Measurements from ENCODE around the gene ARHGEF2. TPM values are rescaled to one million over a fixed set of nuclear protein-coding genes. Genes with fewer than 3 reads are reported as not detected.
A peak's percentile ranks its signal among the peaks of the same experiment; 100 is the strongest.

ARHGEF2 gene
- total and polyA plus RNA-seq, 10 of the 15 experiments (the other 5 are each of a cell fraction or from before 2014, with no cell fraction given): 8.1 to 113 (median 69.9) TPM

DNA sequence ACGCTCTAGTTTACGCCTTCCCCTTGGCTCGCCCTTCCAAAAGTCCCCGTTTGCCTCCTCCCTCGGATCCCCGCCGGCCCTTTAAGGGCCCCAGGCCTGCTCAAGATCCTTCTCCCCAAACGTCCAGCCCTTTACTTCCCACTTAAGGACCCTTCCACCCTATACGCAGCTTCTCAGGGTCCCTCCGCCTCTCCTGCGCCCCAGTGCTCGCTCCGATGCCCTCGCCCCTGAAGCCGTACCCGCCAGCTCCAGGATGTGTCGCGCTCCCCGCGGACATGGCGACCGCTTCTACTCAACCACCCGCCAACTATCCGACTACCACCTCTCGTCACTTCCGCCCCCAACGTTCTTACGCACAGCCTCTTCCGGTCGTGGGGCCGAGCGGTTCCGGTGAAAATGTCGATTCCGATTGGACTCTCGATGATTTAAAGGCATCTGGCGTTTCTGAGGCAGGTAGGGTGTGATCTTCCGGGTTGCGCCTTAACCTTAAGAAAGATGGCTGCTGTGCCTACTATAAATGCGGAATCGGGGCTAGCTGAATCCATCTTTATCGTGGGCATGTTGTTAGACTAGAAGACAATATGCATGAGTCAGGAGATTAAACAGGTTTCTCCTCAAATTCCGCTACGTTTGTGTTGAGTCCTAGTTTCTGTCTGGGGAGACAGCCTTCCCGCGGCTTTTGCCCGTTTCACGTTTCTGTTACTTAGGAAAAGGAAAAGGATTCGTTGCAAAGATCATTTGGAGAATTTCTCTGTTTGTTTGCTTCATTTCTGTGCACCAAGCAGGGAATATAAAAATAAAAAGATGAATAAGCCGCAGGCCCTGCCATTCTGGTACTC, 44.0 kb downstream of the ARHGEF2 start, which contains the start of gene KHDC4:
KHDC4 (minus strand) TSS at position 317 of the 839 bp plus-strand sequence; CDS start at position 277, 40 bp downstream.
- ChIA-PET POLR2A (interaction anchor here (0.5 to 4.2 kb wide), 16 partner anchors 10 to 260 kb away, joined by 3 to 78 read pairs (median 5); partner anchors contain the start of genes ARHGEF2, GON4L, RIT1 and SYT11), SMC1A (ENCODE audit: uncharacterized antibody, unreplicated experiment) (interaction anchor here (0.6 to 6.0 kb wide), 17 partner anchors 11 to 131 kb away, joined by 3 to 51 read pairs (median 5); partner anchors contain the start of genes GON4L and SYT11), RAD21 (ENCODE audit: unreplicated experiment) (interaction anchor here (0.6 to 6.4 kb wide), 12 partner anchors 8 to 131 kb away, joined by 3 to 49 read pairs (median 4); partner anchors contain the start of genes ARHGEF2 and SYT11), CTCF (interaction anchor here (0.6 to 6.4 kb wide), 14 partner anchors 10 to 683 kb away, joined by 3 to 84 read pairs (median 4); partner anchors contain the start of genes SSR2 and SYT11)
- Histone ChIP-seq H3K27me3 (replicated peaks in 1 of 2; ENCODE audit: control insufficient read depth in 2 of 2, insufficient read depth in 2 of 2, low read length in 1 of 2) (no peaks in the 10 kb centered on the region), H3K27ac (ENCODE audit: control insufficient read depth, insufficient read depth) (peak within 1 kb of the TSS; percentile 87), H3K79me2 (ENCODE audit: control insufficient read depth, insufficient read depth, low read length) (peaks cover 51% of the 10 kb centered on the region), H4K20me1 (ENCODE audit: control insufficient read depth, insufficient read depth) (peaks cover 5% of the 10 kb centered on the region; the same call in 1 of the 2 replicates), H3K4me1 (ENCODE audit: control insufficient read depth, insufficient read depth, low read length) (peaks cover 13% of the 10 kb centered on the region), H2AFZ (ENCODE audit: control insufficient read depth, low read depth, low read length) (peak within 1 kb of the TSS; percentile 80), H3K4me3 (peak within 1 kb of the TSS; percentile 99), H3K36me3 (ENCODE audit: control insufficient read depth in 2 of 2, insufficient read depth in 2 of 2, low read length in 1 of 2) (peaks cover 2 to 19% of the 10 kb centered on the region in 2 experiments), H3K9ac (ENCODE audit: control insufficient read depth, insufficient read depth, low read length) (peak within 1 kb of the TSS; percentile 89), H3K4me2 (ENCODE audit: control insufficient read depth, insufficient read depth) (peak within 1 kb of the TSS; percentile 96), H3K9me3 (replicated peaks; ENCODE audit: control insufficient read depth, insufficient read depth, low read length) (no peaks in the 10 kb centered on the region)
- FAIRE-seq (peak; percentile 99), ATAC-seq (peak; percentile 92), DNase-seq (ENCODE audit: low read depth, low spot score) (peak; percentile 99)
- in situ Hi-C loops (cut with MboI): loop anchor here (5.0 kb wide), 1 partner anchor 133 kb away; no protein-coding TSS in a partner anchor
- intact Hi-C loops (cut with micrococcal nuclease; ENCODE audit: unreplicated experiment): loop anchor here (2.0 kb wide), 2 partner anchors 78 kb away; partner anchors contain the start of gene GON4L
- no TSS peak for BruUV-seq (replicated peaks)
- WGBS (ENCODE audit: insufficient coverage, insufficient replicate concordance, low lambda C conversion rate, missing lambda C conversion rate): under 1% methylated on average over 49 of the region's 50 CpGs
- TF ChIP-seq NR2C1 (IDR thresholded peaks at IDR 0.05) (peak; percentile 99), ZNF274 (IDR thresholded peaks at IDR 0.05; ENCODE audit: insufficient read depth, insufficient read length) (no peak), SIN3A (IDR thresholded peaks at IDR 0.05; ENCODE audit: low read depth, low read length) (peak; percentile 33; the same call in 1 of the 2 replicates), HDAC6 (IDR thresholded peaks at IDR 0.05; ENCODE audit: unreplicated experiment) (no peak), ATF7 (IDR thresholded peaks at IDR 0.05; ENCODE audit: low read depth) (peak; percentile 76), RAD21 (IDR thresholded peaks at IDR 0.05; ENCODE audit: insufficient read depth, low read depth, low read length) (0 out of 2 replicates have a peak, but pooled peaks have one; percentile 8), HDAC2 (IDR thresholded peaks at IDR 0.05) (no peak), ZNF622 (IDR thresholded peaks at IDR 0.05) (no peak), KDM1A (IDR thresholded peaks at IDR 0.05; ENCODE audit: borderline replicate concordance) (no peak), ZNF217 (IDR thresholded peaks at IDR 0.05) (no peak), BHLHE40 (IDR thresholded peaks at IDR 0.05; ENCODE audit: borderline replicate concordance in 1 of 2, low read depth in 2 of 2, low read length in 1 of 2) (no peak; a peak in 1 of 4 replicates), SMC3 (IDR thresholded peaks at IDR 0.05; ENCODE audit: borderline replicate concordance, low read length) (no peak), IKZF1 (conservative IDR thresholded peaks at IDR 0.05) (peak; percentile 89), YBX1 (IDR thresholded peaks at IDR 0.05) (no peak), PAX5 (IDR thresholded peaks at IDR 0.05; ENCODE audit: borderline replicate concordance, low read depth, low read length) (peak; percentile 69; the same call in 1 of the 2 replicates), STAT1 (conservative IDR thresholded peaks at IDR 0.05) (no peak), TCF7 (IDR thresholded peaks at IDR 0.05; ENCODE audit: borderline replicate concordance) (no peak), IRF4 (IDR thresholded peaks at IDR 0.05; ENCODE audit: low read depth, low read length) (no peak), KAT2A (conservative IDR thresholded peaks at IDR 0.05; ENCODE audit: control insufficient read depth, low read depth, low read length) (no peak), ZNF207 (IDR thresholded peaks at IDR 0.05; ENCODE audit: borderline replicate concordance) (0 out of 2 replicates have a peak, but pooled peaks have one; percentile 46)
- TF ChIP-seq, protein P1, sequence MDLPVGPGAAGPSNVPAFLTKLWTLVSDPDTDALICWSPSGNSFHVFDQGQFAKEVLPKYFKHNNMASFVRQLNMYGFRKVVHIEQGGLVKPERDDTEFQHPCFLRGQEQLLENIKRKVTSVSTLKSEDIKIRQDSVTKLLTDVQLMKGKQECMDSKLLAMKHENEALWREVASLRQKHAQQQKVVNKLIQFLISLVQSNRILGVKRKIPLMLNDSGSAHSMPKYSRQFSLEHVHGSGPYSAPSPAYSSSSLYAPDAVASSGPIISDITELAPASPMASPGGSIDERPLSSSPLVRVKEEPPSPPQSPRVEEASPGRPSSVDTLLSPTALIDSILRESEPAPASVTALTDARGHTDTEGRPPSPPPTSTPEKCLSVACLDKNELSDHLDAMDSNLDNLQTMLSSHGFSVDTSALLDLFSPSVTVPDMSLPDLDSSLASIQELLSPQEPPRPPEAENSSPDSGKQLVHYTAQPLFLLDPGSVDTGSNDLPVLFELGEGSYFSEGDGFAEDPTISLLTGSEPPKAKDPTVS (IDR thresholded peaks at IDR 0.05; ENCODE audit: low read depth, low read length): no peak
- TF ChIP-seq, protein P2, sequence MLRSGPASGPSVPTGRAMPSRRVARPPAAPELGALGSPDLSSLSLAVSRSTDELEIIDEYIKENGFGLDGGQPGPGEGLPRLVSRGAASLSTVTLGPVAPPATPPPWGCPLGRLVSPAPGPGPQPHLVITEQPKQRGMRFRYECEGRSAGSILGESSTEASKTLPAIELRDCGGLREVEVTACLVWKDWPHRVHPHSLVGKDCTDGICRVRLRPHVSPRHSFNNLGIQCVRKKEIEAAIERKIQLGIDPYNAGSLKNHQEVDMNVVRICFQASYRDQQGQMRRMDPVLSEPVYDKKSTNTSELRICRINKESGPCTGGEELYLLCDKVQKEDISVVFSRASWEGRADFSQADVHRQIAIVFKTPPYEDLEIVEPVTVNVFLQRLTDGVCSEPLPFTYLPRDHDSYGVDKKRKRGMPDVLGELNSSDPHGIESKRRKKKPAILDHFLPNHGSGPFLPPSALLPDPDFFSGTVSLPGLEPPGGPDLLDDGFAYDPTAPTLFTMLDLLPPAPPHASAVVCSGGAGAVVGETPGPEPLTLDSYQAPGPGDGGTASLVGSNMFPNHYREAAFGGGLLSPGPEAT (IDR thresholded peaks at IDR 0.05; ENCODE audit: low read depth): peak; percentile 88

All from GM12878 (cell line).